DND-41 (cell line): Measurements from ENCODE around the gene RAB3GAP2.
"Not testable (repeated sequence)": the region's sequence is repeated elsewhere in the genome, so short reads cannot be mapped to it uniquely, and the experiment has no call there.

Experiments
- ATAC-seq: fragments of 200-7000 bp; cut with Tn5 transposase; 3 replicates; pipeline ENCODE4 v1.9.1; 2021; ENCODE audit warnings: low read depth; ENCODE audit not compliant: insufficient read depth
- DNase-seq: peaks from one replicate; pipeline ENCODE4 v3.0.0-alpha.2; 2020
- H2AFZ ChIP-seq: 2 replicates; pipeline ENCODE4 v1.6.0; 2012; ENCODE audit warnings: low read depth, low read length
- H3K27ac ChIP-seq: 2 replicates; pipeline ENCODE4 v1.5.1; 2012; ENCODE audit warnings: low read length, inconsistent platforms
- H3K27me3 ChIP-seq: fragments of 200-600 bp; sonication (generic); 2 replicates; pipeline ENCODE4 v1.6.0; 2012; ENCODE audit warnings: low read length, mild to moderate bottlenecking, inconsistent platforms; ENCODE audit not compliant: insufficient read depth, poor library complexity
- H3K36me3 ChIP-seq: 2 replicates; pipeline ENCODE4 v1.5.1; 2012; ENCODE audit warnings: low read length, inconsistent platforms; ENCODE audit not compliant: insufficient read depth
- H3K4me1 ChIP-seq: 2 replicates; pipeline ENCODE4 v1.5.1; 2012; ENCODE audit warnings: mild to moderate bottlenecking, low read length; ENCODE audit not compliant: insufficient read depth
- H3K4me2 ChIP-seq: 2 replicates; pipeline ENCODE4 v1.6.0; 2012; ENCODE audit warnings: mild to moderate bottlenecking, moderate library complexity, low read length, inconsistent platforms; ENCODE audit not compliant: insufficient read depth
- H3K4me3 ChIP-seq, 2 experiments: fragments of 200-600 bp in 1 of 2; shearing (Covaris generic) in 1 of 2; 2 replicates each; pipeline ENCODE4 v1.5.1; 2012 to 2016; ENCODE audit warnings: inconsistent platforms in 2 of 2, low read length in 2 of 2, mild to moderate bottlenecking in 2 of 2, low read depth in 1 of 2, moderate library complexity in 1 of 2
- H3K79me2 ChIP-seq: 2 replicates; pipeline ENCODE4 v1.6.0; 2012; ENCODE audit warnings: low read length, inconsistent platforms; ENCODE audit not compliant: insufficient read depth
- H3K9ac ChIP-seq: 2 replicates; pipeline ENCODE4 v1.6.0; 2012; ENCODE audit warnings: low read depth, mild to moderate bottlenecking, inconsistent platforms, low read length, moderate library complexity
- H3K9me3 ChIP-seq: 2 replicates; pipeline ENCODE4 v1.5.1; 2012; ENCODE audit warnings: low read length, moderate library complexity, mild to moderate bottlenecking, inconsistent platforms; ENCODE audit not compliant: insufficient read depth, severe bottlenecking
- H4K20me1 ChIP-seq: 2 replicates; pipeline ENCODE4 v1.6.0; 2012; ENCODE audit warnings: low read length; ENCODE audit not compliant: insufficient read depth
- CTCF ChIP-seq: IDR thresholded peaks from 2 replicates; pipeline ENCODE4 v1.5.1; 2012; ENCODE audit warnings: borderline replicate concordance, low read length, moderate library complexity, mild to moderate bottlenecking; ENCODE audit not compliant: poor library complexity, severe bottlenecking; ENCODE audit errors: extremely low read depth
- EZH2 ChIP-seq: IDR thresholded peaks from 3 replicates; pipeline ENCODE4 v1.6.1; 2012; ENCODE audit warnings: borderline replicate concordance, low read depth, mild to moderate bottlenecking, moderate library complexity, low read length, inconsistent platforms; ENCODE audit not compliant: severe bottlenecking

The RAB3GAP2 gene

DNA sequence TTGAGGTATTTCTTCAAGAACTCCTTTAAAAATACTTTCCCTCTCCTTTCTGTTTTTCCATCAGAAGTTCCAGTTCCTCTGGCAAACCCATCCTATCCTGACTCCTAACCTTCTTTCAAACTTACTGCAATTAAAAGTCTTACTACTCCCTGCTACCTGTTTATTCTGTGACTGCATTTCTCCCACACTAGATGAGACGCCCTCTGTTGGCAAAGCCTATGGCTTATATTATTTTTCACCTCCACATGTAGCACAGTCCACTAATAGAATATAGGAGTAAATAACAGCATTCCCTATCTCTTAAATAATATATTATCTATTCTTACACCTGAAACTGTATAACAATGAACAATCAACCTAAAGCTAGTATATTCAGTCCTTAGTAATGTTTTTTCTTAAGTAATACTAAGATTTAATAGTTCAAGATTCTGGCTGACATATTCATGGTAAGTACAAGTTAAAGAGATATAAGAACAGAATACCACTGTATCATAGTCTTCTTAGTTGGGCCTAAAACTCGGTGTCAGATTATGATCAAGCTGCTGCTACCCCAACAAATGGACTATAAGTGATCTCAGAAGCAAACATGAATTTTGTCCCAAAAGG, 54.8 kb downstream of the RAB3GAP2 start:
- Histone ChIP-seq H4K20me1 (peaks cover 8% of the 10 kb centered on the region; the same call in 1 of the 2 replicates), H3K4me1 (no peaks in the 10 kb centered on the region), H2AFZ (no peak overlapping the region), H3K4me2 (no peak overlapping the region), H3K9ac (no peak overlapping the region), H3K27ac (no peak overlapping the region), H3K4me3 (no peak overlapping the region), H3K36me3 (peaks cover 3% of the 10 kb centered on the region; the same call in 1 of the 2 replicates), H3K79me2 (peaks cover 30% of the 10 kb centered on the region; the same call in 1 of the 2 replicates), H3K9me3 (no peaks in the 10 kb centered on the region), H3K27me3 (no peaks in the 10 kb centered on the region)
- TF ChIP-seq EZH2 (no peak), CTCF (peak; percentile 29)
- no peak for DNase-seq
- no peak for ATAC-seq

DNA sequence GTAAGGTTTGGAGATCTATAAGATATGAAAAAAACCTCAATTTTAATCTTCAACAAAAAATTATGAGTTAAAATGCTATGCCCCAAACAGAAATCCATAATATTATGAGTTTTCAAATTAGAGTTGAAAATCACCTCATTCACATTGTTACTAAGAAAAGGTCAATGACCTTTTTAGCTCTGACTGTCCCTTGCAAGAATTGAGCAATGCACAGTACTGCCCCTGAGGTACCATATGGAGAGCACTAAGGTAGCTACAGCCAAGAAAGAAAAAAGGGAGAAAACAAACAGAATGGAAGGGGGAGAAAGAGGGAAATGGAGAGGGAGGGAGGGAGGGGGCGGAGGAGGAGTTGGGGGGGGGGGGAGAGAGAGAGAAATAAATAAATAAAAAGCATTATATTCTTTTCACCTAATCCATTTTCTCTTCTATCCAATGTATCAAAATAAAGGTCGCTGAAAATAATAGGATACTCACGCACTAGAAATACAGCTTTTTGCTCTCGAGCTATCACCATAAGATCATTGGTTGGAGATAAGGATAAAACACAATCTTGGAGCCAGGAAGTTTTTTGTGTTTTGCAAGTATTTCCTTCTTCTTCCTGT, 58.8 kb downstream of the RAB3GAP2 start:
- H3K36me3 ChIP-seq = peaks cover 29% of the 10 kb centered on the region
- H3K4me1 ChIP-seq = no peaks in the 10 kb centered on the region
- H4K20me1 ChIP-seq = peaks cover 8% of the 10 kb centered on the region; the same call in 1 of the 2 replicates
- peaks cover 14% of the 10 kb centered on the region; the same call in 1 of the 2 replicates for H3K79me2 ChIP-seq
- no peak overlapping the region for H3K4me2 ChIP-seq
- no peak overlapping the region for H3K9ac ChIP-seq
- no peak overlapping the region for H3K4me3 ChIP-seq
- no peak overlapping the region for H2AFZ ChIP-seq
- no peaks in the 10 kb centered on the region for H3K9me3 ChIP-seq
- no peak overlapping the region for H3K27ac ChIP-seq
- no peaks in the 10 kb centered on the region for H3K27me3 ChIP-seq
- no peak for TF ChIP-seq EZH2
- TF ChIP-seq CTCF = no peak
- ATAC-seq (no peak), DNase-seq (no peak)

DNA sequence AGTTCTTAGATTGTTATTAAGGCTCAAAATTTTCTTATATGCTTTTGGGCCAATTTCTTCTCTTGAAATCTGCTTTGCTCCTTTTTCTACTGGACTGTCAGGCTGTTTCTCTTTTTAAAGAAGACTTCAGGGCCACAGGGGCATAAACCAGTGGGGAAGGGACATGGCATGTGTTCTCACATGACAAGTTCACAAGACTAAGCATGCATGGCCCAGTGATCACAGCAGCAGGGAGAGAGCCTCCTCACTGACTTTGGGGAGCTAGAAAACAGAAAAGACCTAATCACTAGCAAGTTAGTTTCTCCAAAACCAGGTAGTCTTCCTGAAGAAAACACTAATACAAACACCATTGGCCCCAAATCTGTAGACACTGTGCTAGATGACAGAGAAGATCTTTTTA, 64.8 kb downstream of the RAB3GAP2 start:
- no peaks in the 10 kb centered on the region for H3K79me2 ChIP-seq
- no peaks in the 10 kb centered on the region for H3K4me1 ChIP-seq
- no peak overlapping the region for H3K9ac ChIP-seq
- no peak overlapping the region for H3K4me3 ChIP-seq
- H2AFZ ChIP-seq = no peak overlapping the region
- TF ChIP-seq CTCF (no peak), EZH2 (no peak)
- no peaks in the 10 kb centered on the region for H3K27me3 ChIP-seq
- peaks cover 61% of the 10 kb centered on the region for H3K36me3 ChIP-seq
- H4K20me1 ChIP-seq = no peaks in the 10 kb centered on the region
- H3K4me2 ChIP-seq = no peak overlapping the region
- no peaks in the 10 kb centered on the region for H3K9me3 ChIP-seq
- DNase-seq = no peak
- H3K27ac ChIP-seq = no peak overlapping the region
- ATAC-seq = no peak

- not testable (repeated sequence) for H3K9me3 ChIP-seq, DNase-seq, H3K4me3 ChIP-seq, H2AFZ ChIP-seq, H4K20me1 ChIP-seq, H3K27ac ChIP-seq, ATAC-seq, H3K4me1 ChIP-seq, H3K79me2 ChIP-seq, H3K27me3 ChIP-seq, H3K4me2 ChIP-seq, H3K9ac ChIP-seq
- peaks cover 60% of the 10 kb centered on the region for H3K36me3 ChIP-seq
These were observed 67.5 kb downstream of the RAB3GAP2 start for GRCh38 chr1:220204758-220205157.
